NOMO-1 treated with dmso at 0.1 percent for 144 hours (cell line): ENCODE measurements around the gene SPOCK1.
"Not testable (repeated sequence)": the region's sequence is repeated elsewhere in the genome, so short reads cannot be mapped to it uniquely, and the experiment has no call there.

ENCODE experiments used
- DNase-seq: peaks from one replicate; lab custom pipeline; 2025; ENCODE audit not compliant: unreplicated experiment; lab: John Stamatoyannopoulos, UW

The SPOCK1 gene

DNA sequence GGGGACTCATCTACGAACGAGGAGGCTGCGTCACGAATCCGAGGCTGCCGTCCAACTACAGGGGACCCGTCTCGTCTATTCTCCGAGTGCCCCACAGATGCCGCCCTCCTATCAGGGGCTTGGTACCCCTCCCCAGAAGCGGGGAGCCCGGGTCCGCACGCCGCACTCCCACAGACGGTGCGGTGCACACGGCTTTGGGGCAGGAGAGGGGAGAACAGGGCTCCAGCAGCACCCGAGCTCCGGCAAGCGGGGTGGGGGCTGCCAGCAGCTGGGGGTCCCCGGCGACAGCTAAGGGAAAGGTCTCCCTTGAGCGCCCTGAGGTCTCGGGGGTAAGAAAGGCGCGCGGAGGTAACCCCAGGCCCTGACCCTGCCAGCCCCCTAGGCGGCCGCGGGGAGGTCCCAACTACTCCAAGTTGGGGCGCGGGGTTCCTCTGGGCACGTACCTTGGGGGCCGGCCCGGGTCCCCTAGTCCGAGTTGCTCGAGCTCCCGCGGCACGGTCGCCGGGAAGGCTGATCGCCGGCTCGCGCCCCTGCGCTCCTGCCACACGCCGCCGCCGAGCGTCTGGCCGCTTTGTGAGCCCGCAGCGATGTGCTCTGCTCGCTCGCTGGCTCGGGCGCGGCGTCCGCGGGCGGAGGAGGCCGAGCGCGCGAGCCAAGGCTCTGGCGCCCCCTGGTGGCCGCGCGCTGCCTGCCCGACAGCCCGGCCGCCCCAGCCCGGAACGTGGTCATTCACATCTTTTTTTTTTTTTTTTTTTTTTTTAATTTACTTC, at the start of gene SPOCK1:
SPOCK1 (minus strand) TSS at position 591 of the 770 bp plus-strand sequence.
- peak; percentile 66 for DNase-seq

DNA sequence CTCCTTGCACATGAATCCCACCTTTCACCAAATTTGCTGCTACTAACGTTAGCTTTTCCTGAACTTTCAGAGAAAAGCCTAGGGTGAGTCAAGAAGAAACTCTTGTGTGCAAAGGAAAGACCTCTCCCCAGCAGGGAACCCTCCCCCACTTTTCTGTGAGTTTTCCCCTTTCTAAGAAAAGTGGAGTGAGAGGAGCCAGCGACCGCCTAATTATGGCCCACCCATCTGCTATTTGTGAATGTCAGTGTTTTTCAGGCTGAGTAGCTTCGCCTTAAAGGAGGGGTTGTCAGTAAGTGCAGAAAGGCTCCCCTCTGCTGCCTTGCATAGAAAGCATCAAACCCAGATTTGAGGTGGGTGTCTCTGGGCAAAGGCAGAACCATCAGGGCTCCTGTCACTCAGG, 46.8 kb upstream of the SPOCK1 start:
- DNase-seq = no peak

DNA sequence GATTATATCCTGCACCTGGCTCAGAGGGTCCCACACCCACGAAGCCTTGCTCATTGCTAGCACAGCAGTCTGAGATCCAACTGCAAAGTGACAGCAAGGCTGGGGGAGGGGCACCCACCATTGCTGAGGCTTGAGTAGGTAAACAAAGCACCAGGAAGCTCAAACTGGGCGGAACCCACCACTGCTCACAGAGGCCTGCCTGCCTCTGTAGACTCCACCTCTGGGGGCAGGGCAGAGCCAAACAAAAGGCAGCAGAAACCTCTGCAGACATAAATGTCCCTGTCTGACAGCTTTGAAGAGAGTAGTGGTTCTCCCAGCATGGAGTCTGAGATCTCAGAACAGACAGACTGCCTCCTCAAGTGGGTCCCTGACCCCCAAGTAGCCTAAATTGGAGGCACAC, 36.3 kb upstream of the SPOCK1 start:
- DNase-seq = not testable (repeated sequence)

DNA sequence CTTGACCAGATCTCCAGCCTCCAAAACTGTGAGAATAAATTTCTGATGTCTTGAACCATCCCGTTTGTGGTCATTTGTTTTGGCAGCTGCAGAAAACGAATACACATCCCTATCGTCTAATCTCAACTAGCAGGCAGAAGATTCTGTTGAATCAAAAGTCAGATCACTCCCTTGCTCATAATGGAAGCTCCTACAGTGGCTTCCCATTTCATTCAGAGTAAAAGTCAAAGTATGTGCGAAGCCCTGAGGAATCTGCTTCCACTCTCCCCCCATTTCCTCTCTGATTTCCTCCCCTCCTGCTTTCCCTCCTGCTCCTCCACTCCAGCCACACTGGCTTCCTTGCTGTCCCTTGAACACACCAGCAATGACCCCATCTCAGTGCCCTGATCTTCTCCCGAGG, 34.8 kb upstream of the SPOCK1 start:
- DNase-seq = no peak

DNA sequence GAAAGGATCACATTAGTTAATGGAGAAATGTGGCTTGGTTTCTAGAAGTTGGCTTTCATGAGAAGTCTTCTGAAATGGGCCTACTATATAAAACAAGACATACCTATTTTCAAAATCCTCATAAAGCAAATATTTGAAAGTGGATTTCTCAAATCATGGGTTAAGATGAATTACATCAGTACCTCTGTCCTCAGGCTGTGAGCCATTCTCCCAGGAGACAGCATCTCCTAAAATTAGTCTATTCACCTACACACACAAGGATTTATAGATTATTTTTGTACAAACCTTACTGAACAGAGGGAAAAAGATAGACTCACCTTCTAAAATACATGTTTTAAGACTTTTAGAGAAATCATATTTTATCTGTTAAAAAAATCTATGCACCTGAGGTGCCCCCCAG, 32.1 kb upstream of the SPOCK1 start:
- no peak for DNase-seq

DNA sequence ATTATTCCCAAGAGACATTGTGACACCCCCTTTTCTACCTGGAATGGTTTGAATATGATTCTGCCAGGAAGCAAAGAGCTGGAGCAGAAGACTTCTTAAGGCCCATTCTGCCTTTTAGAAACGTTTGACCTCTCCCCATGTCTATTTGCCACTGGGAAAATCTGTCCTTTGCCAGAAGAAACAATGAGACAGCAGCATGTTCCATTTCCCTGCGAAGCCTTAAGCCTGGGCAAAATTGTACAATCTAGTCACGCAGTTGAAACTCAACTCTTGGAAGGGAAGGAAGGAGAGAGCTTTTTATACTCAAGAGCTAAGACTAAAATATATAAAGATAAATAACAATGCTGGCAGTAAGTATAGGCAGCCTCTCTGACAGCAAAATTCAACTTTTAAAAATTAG, 22.1 kb upstream of the SPOCK1 start:
- DNase-seq = no peak

DNA sequence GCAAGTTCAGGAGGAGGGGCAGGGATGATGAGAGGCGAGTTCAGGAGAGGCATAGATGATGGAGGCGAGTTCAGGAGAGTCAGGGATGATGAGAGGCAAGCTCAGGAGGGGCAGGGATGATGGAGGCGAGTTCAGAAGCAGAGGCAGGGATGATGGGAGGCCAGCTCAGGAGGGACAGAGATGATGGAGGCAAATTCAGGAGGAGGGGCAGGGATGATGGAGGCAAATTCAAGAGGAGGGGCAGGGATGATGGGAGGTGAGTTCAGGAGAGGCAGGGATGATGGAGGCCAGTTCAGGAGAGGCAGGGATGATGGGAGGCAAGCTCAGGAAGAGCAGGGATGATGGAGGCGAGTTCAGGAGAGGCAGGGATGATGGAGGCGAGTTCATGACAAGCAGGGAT, 17.8 kb upstream of the SPOCK1 start:
- no peak for DNase-seq

DNA sequence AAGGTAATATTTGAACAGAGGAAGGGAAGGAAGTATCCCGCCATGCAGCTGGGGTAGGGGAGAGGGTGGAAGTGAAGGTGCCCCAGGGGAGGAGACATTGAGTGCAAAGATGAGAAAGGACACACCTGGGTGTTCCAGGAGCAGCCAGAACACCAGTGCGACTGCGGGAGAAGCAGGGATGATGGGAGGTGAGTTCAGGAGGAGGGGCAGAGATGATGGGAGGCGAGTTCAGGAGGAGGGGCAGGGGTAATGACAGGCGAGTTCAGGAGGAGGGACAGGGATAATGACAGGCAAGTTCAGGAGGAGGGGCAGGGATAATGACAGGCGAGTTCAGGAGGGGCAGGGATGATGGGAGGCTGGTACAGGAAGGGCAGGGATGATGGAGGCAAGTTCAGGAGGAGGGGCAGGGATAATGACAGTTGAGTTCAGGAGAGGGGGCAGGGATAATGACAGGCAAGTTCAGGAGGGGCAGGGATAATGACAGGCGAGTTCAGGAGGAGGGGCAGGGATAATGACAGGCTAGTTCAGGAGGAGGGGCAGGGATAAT, 17.2 kb upstream of the SPOCK1 start:
- DNase-seq = no peak

DNA sequence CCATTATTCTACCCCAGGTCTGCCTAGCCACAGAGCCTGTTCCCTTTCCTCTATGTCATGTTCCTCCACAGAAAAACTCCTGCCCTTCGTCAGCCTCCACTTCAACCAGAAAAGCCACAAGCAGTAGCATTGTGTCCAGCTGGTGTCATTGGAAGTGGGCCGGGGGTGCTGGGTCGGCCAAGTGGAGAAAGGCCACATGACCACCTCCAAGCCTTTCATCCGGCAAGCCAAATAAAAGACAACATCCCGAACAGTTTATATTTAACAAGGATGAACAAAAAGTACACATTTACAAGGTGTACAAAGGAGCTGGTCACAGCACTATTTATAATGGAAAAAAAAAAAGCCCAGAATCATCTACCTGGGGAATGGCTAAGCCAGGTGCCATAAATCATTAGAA, 16.1 kb upstream of the SPOCK1 start:
- DNase-seq = no peak

DNA sequence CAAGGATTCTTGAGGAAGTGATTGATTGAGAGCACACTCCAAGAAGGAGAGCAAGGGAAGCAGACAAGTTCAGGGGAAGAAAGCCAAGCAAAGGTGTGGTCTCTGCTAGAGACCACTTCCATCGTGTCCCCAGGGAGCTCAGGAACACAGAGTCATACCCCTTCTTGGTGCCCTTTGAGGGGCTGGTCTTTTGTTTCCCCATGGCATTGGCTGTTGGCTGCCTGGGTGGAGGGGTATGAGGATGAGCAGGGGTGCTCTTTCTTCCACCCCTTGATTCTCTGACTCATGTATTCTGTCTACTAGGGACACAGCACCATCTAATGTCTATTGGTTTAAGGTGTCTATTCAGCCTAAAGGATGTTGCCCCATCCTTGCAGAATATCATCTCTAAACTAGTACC, 11.5 kb upstream of the SPOCK1 start:
- DNase-seq = no peak

DNA sequence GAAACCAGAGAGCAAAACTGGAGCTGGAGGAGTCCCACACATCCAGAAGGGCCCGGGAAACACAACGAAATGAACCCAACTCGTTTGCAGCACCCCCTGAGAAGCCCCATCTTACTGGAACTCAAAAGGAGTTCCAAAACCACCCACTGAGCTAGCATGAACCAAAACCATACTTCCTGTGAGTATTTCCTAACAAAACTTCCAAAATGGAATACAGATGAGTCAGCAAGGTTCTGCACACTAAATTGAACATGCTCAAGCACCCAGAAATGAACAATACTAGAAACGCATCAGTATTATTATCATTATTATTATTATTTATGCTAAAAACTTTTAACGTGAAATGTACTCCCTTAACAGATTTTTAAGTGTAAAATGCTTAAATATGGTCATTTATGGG, 8.0 kb upstream of the SPOCK1 start:
- DNase-seq = no peak

DNA sequence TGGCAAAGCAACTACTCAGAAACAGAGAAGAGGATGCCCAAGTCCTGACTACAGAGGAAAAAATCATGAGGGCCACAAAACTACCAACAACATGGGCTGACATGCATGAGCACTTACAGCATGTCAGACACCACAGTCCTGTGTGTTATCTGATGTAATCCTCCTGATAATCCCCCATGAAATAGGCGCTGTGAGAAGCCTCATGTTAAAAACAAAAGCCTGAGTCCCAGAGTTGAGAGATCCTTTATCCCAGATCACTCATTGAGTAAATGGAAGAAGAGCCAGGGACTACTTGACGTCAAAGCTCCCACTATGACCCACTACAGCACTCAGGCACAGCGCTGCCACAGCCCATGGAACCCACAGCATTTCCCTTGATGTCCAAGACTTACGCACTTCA, 7.2 kb upstream of the SPOCK1 start:
- DNase-seq = no peak

DNA sequence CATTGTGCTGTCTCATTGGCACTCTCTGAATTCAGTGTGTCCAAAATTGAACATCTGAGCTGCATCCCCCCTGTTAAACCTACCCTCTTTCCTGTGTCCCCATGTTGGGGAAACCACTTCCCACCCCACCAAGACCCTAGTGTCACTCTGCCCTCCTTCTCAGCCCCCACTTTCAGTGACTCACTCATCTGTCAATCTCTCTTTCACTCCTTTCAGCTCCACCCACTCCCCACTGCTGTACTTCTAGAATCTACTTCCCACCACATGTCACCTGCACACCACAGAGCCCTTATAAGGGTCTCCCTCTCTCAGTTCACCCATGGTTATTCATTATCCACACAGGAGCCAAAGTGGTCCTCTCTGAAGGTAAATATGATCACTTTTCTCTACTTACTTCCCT, 5.8 kb upstream of the SPOCK1 start:
- no peak for DNase-seq

DNA sequence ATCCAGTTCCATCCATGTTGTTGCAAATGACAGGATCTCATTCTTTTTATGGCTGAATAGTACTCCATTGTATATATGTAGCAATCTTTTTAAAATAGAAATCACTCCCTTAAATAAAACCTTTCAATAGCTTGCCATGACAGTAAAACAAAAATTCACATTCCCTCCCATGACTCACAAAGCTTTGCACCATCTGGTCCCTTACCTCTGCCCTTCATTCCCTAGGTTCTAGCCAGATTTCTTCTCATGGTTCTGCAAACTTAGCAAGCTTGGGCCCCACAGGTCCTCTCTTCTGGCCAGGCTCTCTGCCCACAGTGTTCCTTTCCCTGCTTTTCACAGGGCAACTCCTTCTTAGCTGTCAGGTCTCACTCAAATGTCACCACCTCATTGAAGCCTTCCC, 4.3 kb upstream of the SPOCK1 start:
- DNase-seq = no peak

DNA sequence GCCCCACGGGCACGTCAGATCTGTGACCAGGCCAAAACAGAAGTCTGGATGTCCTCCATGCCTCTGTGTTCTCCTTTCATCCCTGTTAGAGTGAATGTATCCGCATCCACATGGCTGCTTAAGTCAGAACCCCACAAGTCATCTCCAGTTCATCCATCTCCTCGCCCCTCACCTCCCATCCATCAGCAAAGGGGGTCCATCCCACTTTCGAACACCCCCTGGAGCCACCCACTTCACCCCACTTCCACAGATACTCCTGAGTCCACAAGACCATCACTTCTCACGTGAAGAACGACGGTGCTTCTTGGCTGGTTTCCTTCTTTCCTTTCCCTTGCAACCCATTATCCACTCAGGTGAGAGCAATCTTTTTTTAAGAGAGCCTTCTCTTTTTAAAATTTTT, 3.5 kb upstream of the SPOCK1 start:
- no peak for DNase-seq

DNA sequence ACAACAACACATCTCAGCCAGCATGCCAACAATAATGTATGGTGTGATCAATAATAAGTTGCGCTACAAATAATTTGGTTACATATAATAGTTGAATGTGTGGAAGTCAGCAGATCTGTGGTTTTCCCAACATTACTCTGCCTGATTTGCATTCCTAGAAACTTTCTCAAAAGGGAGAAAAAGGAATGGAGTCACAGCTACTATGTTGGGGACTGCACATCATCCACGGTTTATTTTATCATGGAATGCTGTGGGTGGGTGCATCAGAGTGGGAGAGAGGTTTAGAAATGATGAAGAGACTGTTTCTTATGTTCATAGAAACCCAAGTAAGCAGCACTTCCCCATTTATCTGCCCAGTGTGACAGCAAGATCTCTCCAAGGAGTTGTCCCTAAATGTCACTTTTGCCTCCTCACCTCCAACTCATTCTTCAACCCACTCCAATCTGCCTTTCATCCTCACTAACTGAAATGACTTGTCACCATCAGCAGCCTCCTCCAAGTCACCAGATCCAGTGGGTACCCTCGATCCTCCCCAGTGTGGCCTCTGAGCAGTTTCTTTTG, 2.8 kb upstream of the SPOCK1 start:
- no peak for DNase-seq

DNA sequence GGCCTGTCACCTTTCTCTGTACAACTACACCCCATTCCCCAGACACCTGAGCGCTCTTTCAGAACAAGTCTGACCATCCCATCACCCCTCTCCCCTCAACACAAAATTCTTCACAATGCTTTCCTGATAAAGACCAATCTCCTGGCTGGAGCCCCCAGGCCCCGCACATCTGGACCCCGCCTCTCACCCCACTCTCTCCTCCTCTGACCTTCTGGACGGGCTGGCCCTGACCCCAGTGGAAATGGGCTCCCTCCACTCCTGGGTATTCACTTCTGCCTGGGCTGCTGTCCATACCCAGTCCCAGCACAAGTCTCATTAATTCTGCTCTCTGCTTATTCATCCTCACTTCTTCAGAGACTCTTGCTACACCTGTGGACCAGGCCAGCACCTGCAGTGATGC, 2.1 kb upstream of the SPOCK1 start:
- DNase-seq = no peak

DNA sequence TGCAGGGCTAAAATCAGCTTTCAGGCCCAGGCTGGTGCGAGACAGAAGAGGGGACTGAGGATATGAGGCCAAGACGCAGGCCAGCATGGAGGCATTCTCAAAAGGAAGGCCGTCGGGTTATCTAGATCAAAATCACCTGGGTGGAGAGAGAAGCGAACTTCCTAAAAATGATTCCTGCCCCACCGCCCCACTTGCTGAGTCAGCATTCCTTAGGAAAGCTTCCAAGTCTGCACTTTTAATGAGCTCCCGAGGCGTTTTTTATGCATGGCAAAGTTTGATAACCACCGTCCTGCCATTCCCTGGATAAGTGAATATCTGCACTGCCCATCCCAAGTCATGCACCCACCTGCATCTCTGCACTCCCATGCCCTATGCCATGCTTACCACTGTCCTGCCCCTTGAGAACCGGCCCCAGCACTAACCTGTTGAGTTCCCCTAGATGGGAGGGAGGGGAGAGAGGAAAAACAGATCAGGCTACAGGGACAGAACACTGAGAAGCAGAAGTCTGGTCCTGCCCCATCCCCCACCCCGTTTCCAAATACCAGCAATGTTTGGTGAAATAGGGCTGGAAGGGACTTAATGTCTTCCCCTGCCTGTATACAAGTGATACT, 1.6 kb upstream of the SPOCK1 start:
- no peak for DNase-seq

DNA sequence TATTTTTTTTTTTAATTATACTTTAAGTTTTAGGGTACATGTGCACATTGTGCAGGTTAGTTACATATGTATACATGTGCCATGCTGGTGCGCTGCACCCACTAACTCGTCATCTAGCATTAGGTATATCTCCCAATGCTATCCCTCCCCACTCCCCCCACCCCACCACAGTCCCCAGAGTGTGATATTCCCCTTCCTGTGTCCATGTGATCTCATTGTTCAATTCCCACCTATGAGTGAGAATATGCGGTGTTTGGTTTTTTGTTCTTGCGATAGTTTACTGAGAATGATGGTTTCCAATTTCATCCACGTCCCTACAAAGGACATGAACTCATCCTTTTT, 351 bp upstream of the SPOCK1 start:
- not testable (repeated sequence) for DNase-seq

DNA sequence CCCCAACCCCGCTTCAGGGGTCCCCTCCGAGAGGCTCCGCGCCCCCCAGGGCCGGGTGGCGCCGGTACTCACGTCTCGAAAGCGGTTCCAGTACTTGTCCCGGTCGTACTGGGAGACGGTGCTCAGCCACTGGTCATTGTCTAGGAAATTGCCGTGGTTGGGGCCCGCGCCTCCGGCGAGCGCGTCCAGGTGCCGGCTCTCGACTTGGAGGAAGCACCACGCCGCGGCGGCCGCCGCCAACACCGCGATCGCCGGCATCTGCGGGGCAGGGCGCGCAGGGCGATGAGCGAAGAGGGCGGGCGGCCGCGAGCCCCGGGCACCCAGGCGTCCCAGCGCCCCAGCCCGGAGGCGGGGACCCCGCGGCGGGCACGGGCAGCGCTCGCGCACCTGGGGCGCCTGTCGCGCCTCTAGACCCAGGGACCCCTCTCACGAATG, 808 bp downstream of the SPOCK1 start:
- no peak for DNase-seq

DNA sequence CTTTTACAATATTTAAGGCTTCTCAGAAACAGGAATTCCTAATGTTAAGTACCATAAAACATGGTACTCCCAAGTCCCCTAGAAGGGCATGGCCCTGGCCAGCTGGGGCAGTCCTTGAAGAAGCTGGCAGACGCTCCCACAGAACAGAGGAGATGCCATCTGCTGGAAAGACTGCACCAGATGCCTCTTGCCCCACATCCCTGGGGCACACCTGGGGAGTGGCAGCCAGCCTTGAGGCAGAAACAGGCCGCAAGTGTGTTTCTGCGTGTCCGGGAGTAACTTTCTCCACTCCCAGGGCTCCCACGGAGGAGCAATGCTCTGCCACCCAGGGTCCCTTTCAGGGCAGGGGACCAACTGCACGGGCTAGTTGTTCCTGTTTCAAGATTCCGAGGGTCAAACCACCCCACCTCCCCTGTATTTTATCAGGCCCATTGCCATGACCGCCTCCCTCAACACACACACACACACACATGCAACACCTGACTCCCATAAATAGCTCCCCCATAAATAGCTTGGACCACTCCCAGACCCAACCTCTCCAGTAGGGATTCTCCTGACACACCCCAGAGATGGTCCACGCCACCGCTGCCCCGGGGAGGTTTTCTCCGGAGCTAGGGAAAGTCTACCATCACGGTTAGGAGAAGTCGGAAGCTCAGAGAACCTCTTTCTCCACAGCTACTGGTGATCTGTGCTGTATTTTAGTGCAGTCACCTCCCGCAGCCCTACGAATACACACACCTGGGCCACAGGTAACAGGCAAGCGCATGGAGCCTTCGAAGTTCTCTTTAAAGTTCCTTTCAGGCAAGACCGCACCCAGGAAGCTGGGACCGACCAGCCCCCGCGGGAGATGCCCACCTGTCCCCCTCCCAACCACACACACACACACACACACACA, 1.5 kb downstream of the SPOCK1 start:
- no peak for DNase-seq
